Coronary artery (tissue), 2 donors: ENCODE measurements around the gene RPL41.
"Not testable (repeated sequence)": the region's sequence is repeated elsewhere in the genome, so short reads cannot be mapped to it uniquely, and the experiment has no call there.

ENCODE experiments used
- DNase-seq: peaks from one replicate; pipeline ENCODE4 v3.0.0-alpha.2; 2017; ENCODE audit warnings: low spot score
- H3K27ac ChIP-seq, 2 donors: fragments of 200-600 bp; sonication (generic); one replicate each; pipeline ENCODE4 v1.5.1; 2016 to 2019
- H3K4me3 ChIP-seq: fragments of 200-600 bp; sonication (generic); 2 replicates; pipeline ENCODE4 v1.5.1; 2016; ENCODE audit warnings: mild to moderate bottlenecking, moderate library complexity
- CTCF ChIP-seq: fragments of 200-600 bp; sonication (generic); IDR thresholded peaks from one replicate; pipeline ENCODE4 v1.5.1; 2019; ENCODE audit warnings: antibody characterized with exemption

The RPL41 gene

GRCh38 chr12:56154818-56155217 is 38.4 kb downstream of the RPL41 start:
- H3K27ac ChIP-seq, result no peak overlapping the region
- no peak for DNase-seq

GRCh38 chr12:56155256-56155845 is 38.9 kb downstream of the RPL41 start:
- Histone ChIP-seq H3K27ac (no peak overlapping the region), H3K4me3 (no peak overlapping the region)
- TF ChIP-seq CTCF, result no peak

More at GRCh38 chr12:56154818-56155217, 38.4 kb downstream of the RPL41 start:
- H3K4me3 ChIP-seq, result no peak overlapping the region
- TF ChIP-seq CTCF, result no peak

GRCh38 chr12:56156464-56157200 is 40.2 kb downstream of the RPL41 start:
- Histone ChIP-seq H3K27ac (peak overlapping the region; percentile 98 to 100), H3K4me3 (peak overlapping the region; percentile 96)
- DNase-seq, result not testable (repeated sequence)

More at GRCh38 chr12:56155256-56155845, 38.9 kb downstream of the RPL41 start:
- DNase-seq, result no peak

GRCh38 chr12:56157201-56158028 is 41.0 kb downstream of the RPL41 start:
- Histone ChIP-seq H3K4me3 (peak overlapping the region; percentile 96), H3K27ac (peak overlapping the region; percentile 98 to 100)
- peak; percentile 32 for TF ChIP-seq CTCF
- DNase-seq, result peak; percentile 92

GRCh38 chr12:56158029-56158925 is 41.8 kb downstream of the RPL41 start, which contains the start of gene MYL6:
Gene MYL6 (plus strand): TSS chr12:56158359. CDS start chr12:56158402, 43 bp downstream.
- TF ChIP-seq CTCF, result peak; percentile 5
- peak within 1 kb of the TSS; percentile 98 to 100 for H3K27ac ChIP-seq
- H3K4me3 ChIP-seq, result peak within 1 kb of the TSS; percentile 96
- DNase-seq, result peak; percentile 97

- Histone ChIP-seq H3K27ac (peak overlapping the region; percentile 98 to 100), H3K4me3 (peak overlapping the region; percentile 96)
- peak; percentile 92 for DNase-seq
- no peak for TF ChIP-seq CTCF
These were observed 42.6 kb downstream of the RPL41 start for GRCh38 chr12:56158926-56159461.
